GM18511 (cell line): ENCODE data around the gene QRSL1.
"Not testable (repeated sequence)": the region's sequence is repeated elsewhere in the genome, so short reads cannot be mapped to it uniquely, and the experiment has no call there.

Source experiments
- ATAC-seq: cut with Tn5 transposase; IDR thresholded peaks from one replicate; pipeline ENCODE4 v1.9.1; 2021; ENCODE audit warnings: mild to moderate bottlenecking, moderate library complexity; ENCODE audit not compliant: unreplicated experiment

QRSL1 gene

DNA sequence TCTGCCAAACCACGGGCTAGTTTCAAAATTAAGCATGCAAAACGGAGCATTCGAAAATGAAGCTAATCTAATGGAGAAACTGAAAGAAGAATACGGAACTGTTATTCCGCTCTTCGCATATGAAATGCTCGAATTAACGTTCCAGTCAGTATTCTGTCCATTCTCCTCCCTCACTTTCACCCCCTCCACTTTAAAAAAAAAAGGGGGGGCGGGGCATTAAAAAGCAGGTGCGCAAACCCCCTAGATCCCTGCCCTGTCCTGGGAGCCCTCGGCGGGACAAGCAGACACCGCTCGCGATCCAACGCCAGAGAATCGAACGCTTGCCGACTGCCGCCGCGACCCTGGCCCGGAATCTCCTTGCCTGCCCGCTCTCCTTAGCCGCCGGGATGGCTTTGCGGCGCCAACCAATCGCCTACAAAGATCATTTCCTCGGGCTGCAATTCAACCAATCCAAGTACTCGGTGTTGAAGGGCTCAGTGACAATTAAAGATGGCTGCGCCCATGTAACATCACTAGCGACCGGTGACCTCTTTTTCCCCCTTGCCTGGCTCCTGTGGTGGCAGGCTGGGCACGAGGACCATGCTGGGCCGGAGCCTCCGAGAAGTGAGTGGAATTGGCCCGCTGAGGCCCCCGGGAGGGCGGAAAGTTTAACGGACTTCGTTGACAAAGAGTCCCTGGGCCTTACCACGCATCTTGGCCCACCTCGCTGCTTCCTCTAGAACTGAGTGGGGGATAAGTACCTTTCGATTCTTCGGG is at the start of gene QRSL1, which contains the start of gene RTN4IP1:
Gene QRSL1, plus strand, starts transcription at position 476 of the 756 bp plus-strand sequence. Its CDS starts 104 bp downstream, at position 580.
Gene RTN4IP1, minus strand, starts transcription at position 396 of the 756 bp plus-strand sequence. CDS start 477 bp downstream, outside the sequence.
- peak; percentile 74 for ATAC-seq

- ATAC-seq, result no peak
Observed at GRCh38 chr6:106581468-106581867, 47.9 kb upstream of the QRSL1 start.

DNA sequence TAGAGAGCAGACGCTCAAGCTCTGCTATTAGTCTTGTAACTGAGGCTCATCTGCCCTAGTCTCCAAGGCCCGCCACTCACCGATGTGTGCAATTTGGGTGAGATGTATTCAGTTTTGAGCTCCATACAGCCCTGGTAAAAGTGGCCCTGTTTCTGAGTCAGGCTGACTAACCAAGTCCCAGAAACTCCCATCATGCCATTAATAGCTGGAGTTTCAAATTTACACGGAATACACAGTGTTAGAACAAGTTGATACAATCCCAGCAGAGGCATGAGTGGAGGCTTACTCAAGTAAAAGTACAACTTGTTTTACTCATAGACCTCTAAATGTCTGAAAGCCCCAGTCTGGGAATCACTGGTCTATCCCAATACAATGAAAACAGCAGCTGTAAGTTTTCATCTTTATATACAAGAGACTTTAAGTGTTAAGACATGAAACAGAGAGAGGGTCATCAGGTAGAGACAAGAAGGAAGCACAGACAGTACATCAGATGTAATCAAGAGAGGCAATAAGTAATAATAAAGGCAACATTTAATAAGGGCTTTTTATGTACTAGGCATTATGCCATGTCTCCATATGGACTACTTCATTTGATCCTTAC is 42.5 kb upstream of the QRSL1 start:
- ATAC-seq, result no peak

GRCh38 chr6:106588937-106589336 is 40.4 kb upstream of the QRSL1 start:
- not testable (repeated sequence) for ATAC-seq

DNA sequence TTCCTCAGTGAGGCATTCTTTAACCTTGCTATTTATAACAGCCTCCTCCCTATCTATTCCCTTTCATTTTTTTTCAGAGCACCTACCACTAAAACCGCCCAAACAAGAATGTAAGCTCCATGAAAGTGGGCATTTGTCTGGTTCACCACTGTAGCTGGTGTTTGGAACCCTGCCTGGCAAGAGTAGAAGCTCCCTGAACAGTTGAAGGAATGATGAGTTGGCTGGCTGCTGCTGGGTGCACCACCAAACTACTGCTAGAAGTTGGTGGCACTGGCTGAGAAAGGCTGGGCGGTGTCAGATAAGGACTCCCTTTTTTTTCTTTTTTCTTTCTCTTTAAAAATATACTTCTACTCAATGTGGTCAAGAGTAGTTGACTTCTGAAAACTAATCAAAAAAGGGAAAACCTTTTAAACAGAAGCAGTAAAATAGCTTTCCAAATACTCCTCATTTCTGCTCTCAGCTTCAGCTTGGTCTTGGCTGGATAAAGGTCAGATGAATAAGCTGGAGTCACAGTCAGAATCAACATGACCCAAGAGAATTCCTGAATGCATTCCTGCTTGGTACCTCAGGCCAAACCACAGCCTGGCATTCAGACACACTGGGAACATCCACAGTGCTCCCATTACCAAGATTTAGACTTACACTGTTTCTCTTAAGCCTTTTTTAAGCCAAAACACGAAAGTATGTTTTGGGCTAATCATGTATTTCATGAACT is 38.1 kb upstream of the QRSL1 start:
- ATAC-seq, result no peak

- ATAC-seq, result no peak
Observed at GRCh38 chr6:106599440-106599839, 29.9 kb upstream of the QRSL1 start.

GRCh38 chr6:106600329-106600728 is 29.0 kb upstream of the QRSL1 start:
- no peak for ATAC-seq

GRCh38 chr6:106608080-106608668 is 21.2 kb upstream of the QRSL1 start:
- peak; percentile 75 for ATAC-seq

DNA sequence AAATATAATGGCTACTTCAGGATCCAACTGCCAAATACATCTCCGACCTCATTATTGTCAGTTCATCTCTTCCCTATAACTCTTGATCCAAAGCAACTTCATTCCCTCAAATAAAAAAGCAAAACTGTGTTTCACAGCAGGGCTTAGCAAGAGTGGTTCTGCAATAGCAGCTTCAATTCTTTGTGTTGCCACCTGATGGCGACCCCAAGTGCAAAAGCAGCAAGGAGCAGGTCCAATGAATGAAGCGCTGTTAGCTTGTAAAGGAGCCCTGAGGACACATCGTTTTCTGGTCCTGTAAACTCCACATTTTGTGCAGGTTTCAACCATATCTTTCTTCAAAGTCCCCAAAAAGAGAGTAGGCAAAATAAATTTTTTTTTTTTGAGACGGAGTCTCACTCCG is 19.7 kb upstream of the QRSL1 start:
- no peak for ATAC-seq

- ATAC-seq, result no peak
Observed at GRCh38 chr6:106611030-106611429, 18.3 kb upstream of the QRSL1 start.

DNA sequence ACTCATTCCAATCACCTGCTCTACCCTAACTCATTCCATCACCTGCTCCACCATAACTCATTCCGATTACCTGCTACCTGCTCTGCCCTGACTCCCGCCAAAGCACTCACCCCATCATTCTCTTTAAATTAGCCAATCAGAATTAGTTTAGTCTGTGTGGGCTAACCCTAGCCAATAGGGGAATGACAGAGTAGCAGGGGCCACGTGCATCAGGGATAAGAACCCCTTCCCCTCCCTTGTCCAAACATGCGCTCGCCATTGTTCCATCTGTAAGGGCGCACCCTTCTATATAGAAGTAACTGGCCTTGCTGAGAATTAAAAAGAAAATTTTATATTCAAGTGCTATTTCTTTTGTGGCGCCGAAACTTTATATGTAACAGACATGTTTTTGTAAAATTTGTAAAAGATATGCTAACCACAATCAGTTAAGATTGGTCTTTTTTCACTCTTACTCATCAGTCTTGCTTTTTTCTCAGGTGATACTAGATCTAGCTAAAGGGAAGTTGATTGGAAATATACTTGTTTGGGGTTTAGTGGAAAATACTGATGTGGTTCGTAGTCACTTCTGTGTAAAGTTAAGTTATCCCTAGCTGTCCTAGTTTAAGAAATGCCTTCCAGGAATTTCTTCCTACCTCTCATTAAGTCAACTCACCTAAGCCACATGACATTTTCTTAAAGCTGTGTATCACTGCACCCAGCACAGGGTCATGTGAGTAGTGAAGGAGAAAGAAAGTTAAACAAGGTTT is 16.5 kb upstream of the QRSL1 start:
- no peak for ATAC-seq

GRCh38 chr6:106613590-106613989 is 15.8 kb upstream of the QRSL1 start:
- no peak for ATAC-seq

DNA sequence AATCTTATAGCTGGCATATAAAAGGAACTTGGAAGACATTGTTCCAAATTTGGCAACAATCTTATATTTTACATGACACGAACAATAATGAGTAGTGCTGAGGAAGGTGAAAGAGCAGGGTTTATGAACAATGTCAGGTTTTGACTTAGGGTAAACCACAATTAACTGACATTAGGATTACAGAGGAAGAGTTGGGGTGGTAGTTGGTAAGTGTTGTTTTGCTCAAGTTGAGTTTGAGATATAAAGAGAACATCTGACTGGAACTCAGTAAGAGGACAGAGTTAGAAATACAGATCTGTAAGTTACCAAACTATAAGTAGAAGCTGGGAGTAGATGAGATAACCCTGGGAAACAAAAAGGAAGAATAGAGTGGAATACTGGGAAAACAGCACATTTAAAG is 15.2 kb upstream of the QRSL1 start:
- ATAC-seq, result no peak

GRCh38 chr6:106614592-106615257 is 14.7 kb upstream of the QRSL1 start:
- ATAC-seq, result no peak

DNA sequence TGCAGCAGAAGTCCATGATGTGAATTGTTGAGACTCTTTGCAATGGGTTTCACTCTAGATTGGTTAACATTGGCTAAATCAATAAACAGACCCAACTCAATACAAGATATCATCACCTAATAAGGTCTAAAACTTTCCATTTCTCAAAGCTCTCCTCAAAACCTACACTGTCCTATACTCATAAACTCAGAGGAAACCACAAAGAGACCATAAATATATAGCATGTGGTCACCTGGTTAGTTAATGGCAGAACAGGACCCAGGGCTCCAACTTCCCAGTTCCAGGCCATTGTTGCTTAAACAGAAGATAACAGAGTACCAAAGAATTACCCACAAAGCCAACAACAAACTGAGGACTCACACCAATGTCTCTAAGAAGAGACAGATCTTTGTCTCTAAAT is 12.1 kb upstream of the QRSL1 start:
- peak; percentile 85 for ATAC-seq

DNA sequence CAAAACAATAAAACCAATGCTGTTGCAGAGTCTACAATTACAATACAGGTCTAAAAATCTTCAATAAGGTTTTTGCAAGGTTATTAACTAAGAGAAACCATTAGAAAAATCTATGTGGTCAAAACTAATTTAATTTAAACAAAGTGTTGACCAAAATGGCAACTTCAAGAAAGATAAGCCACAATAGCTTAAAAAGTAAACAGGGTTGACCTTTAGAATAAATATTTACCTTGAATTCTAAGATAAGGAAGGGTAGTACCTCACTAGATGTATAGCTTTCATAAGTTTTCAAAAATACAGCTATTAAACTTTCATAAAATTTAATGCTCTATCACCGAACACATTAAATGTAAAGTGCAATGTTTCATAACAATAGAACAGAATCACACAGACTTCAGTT is 11.5 kb upstream of the QRSL1 start:
- ATAC-seq, result no peak

GRCh38 chr6:106618324-106618723 is 11.1 kb upstream of the QRSL1 start:
- ATAC-seq, result no peak

GRCh38 chr6:106619223-106619622 is 10.2 kb upstream of the QRSL1 start:
- no peak for ATAC-seq

DNA sequence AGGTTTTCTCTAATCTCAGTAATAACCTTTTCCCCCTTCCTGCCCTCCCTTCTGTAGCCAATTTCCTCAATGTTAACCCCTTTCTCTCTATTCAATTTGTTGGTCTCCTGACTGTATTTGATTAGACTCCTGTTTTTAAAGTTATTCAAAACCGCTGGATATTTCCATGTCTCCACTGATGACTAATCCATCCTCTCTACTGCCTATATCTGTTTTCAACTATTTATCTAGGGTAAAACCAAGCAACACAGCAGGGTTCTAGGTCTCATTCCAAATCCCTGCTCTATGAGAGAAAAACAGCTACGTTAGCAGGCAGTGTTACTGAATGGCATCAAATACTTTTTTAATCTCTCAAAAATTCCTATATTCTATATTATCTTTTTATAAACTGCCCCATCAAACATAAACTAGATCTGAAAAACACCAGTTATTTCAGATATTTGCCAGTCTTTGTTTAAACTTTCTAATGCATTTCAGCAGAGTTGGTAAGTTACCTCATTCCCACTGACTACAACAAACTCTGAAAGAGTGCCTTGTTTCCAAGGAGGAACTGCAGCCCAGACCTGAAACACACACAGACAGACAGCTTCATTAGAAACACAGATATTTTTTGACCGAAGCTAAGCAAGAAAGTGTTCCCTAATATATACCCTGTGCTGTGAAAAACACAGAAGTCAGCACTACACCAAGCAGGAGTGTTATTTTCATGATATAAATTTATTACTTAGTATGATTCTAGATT is 8.3 kb upstream of the QRSL1 start:
- no peak for ATAC-seq
